Pancreas (tissue), 10 donors: ENCODE results near the gene FGF22. TPM values are rescaled to one million over a fixed set of nuclear protein-coding genes. Genes with fewer than 3 reads are reported as not detected.

Experiments used
- ATAC-seq, 4 donors: fragments of 200-7000 bp; cut with Tn5 transposase; one replicate each; pipeline versions ENCODE4 v1.8.0 to v1.9.1; 2020; ENCODE audit warnings: mild to moderate bottlenecking in 4 of 4, moderate library complexity in 4 of 4
- DNase-seq, 6 donors: peaks; one replicate each; pipeline ENCODE4 v3.0.0-alpha.2; 2020
- FAIRE-seq: peaks from 2 replicates; lab custom pipeline; 2012; peaks lifted over from hg19 to GRCh38; lab: Jason Lieb, UNC
- H3K27ac ChIP-seq, 4 donors: fragments of 200-600 bp; sonication (generic); 1 replicate in 3 of 4; 2 replicates in 1 of 4; pipeline versions ENCODE4 v1.5.0 to v1.8.0; 2020
- H3K27me3 ChIP-seq, 4 donors: fragments of 200-600 bp; one replicate each; pipeline ENCODE4 v1.8.0; 2021
- H3K36me3 ChIP-seq, 3 donors: fragments of 200-600 bp; sonication (generic) in 1 of 3; one replicate each; pipeline versions ENCODE4 v1.5.0 to v1.8.0; 2020 to 2021
- H3K4me1 ChIP-seq, 3 donors: fragments of 200-600 bp; one replicate each; pipeline ENCODE4 v1.8.0; 2021
- H3K4me3 ChIP-seq, 4 donors: fragments of 200-600 bp; sonication (generic) in 2 of 4; one replicate each; pipeline versions ENCODE4 v1.5.0 to v1.8.0; 2020 to 2021
- H3K9me3 ChIP-seq, 4 donors: fragments of 200-600 bp; one replicate each; pipeline ENCODE4 v1.8.0; 2021
- CTCF ChIP-seq, 4 donors: fragments of 200-600 bp; sonication (generic) in 3 of 4; IDR thresholded peaks; one replicate each; pipeline versions ENCODE4 v1.5.0 to v1.8.0; 2021; ENCODE audit warnings: antibody characterized with exemption in 4 of 4
- whole genome bisulfite sequencing, 2 donors: extraction: QIAGEN DNeasy Blood & Tissue Kit; methylation state at CpG; one replicate each; pipeline ENCODE4 v1.1.7; 2013; 5-methylcytosine and 5-hydroxymethylcytosine counted together
- intact Hi-C, 3 donors: fragments of 100-400 bp; cut with DNase I; formaldehyde crosslinking; loops; one replicate each; pipeline versions ENCODE4 v1.11.1 to v1.14.2; 2022
- polyA plus RNA-seq, 2 donors: library from polyadenylated mRNA; stranded (reverse); fragments of 200-250 nt; gene quantifications; one replicate each; pipeline ENCODE4 v1.2.3, GENCODE V29; 2013
- total RNA-seq, 6 donors: library from RNA; stranded (reverse); fragmentation: NEBNext Ultra II Directional in 4 of 6; extraction: Animal tissue kit (Norgen Biotek cat#: 25700) in 4 of 6; gene quantifications; one replicate each; pipeline versions ENCODE4 v1.2.1 to v1.2.4, GENCODE V29; 2021 to 2023
- donor health status: healthy with polysubstance abuse.
- donor health status: DM: no; HTN: no; CAD: no; lungs with moderate emphysema.
- donor health status: DM: no; HTN: no; CAD: no.
- donor health status: control.
- donor health status: control.
- donor health status: Bipolar disorder and iron deficiency.
- donor health status: DM: yes; HTN: yes; CAD: no.
- donor health status: DM: no; HTN: no; CAD: no.
- donor health status: DM: no; HTN: no; CAD: no.
- donor health status: DM: yes; HTN: yes; CAD: no.

The FGF22 gene
- total and polyA plus RNA-seq, 8 donors = 0.12 to 0.53 (median 0.24) TPM; not detected in 2

- intact Hi-C loops = no loop called here
- no peak overlapping the region for H3K27ac ChIP-seq
- H3K4me3 ChIP-seq = no peak overlapping the region
- no peaks in the 10 kb centered on the region for H3K9me3 ChIP-seq
- WGBS, 2 donors = 30 to 38% methylated on average over 21 to 33 of the region's 33 CpGs
- H3K27me3 ChIP-seq = no peaks in the 10 kb centered on the region
- ATAC-seq (peak in 3 of 4 donors; percentile 17 to 55 (median 40)), FAIRE-seq (no peak), DNase-seq (no peak)
- TF ChIP-seq CTCF (IDR thresholded peaks at IDR 0.05) = no peak
- peaks cover 2 to 22% (median 7%) of the 10 kb centered on the region in 3 donors for H3K36me3 ChIP-seq
- no peaks in the 10 kb centered on the region for H3K4me1 ChIP-seq
Observed at GRCh38 chr19:615619-616018, 24.1 kb upstream of the FGF22 start.

- ATAC-seq (no peak), DNase-seq (peak in 1 of 6 donors; percentile 49), FAIRE-seq (no peak)
- Histone ChIP-seq H3K4me3 (no peak overlapping the region), H3K27me3 (no peaks in the 10 kb centered on the region), H3K27ac (no peak overlapping the region), H3K4me1 (no peaks in the 10 kb centered on the region), H3K9me3 (no peaks in the 10 kb centered on the region), H3K36me3 (peaks cover 2 to 22% (median 7%) of the 10 kb centered on the region in 3 donors)
- 18 to 22% methylated on average over 23 to 94 of the region's 97 CpGs for WGBS, 2 donors
- intact Hi-C loops = no loop called here
- TF ChIP-seq CTCF (IDR thresholded peaks at IDR 0.05) = no peak
Observed at GRCh38 chr19:616062-616700, 23.5 kb upstream of the FGF22 start.

- peak in 1 of 4 donors; percentile 8 for ATAC-seq
- intact Hi-C loops = no loop called here
- 89 to 91% methylated on average over 51 to 58 of the region's 58 CpGs for WGBS, 2 donors
- peaks cover 2 to 22% (median 7%) of the 10 kb centered on the region in 3 donors for H3K36me3 ChIP-seq
- no peaks in the 10 kb centered on the region for H3K4me1 ChIP-seq
- H3K4me3 ChIP-seq = no peak overlapping the region
- H3K27ac ChIP-seq = no peak overlapping the region
- no peak for TF ChIP-seq CTCF (IDR thresholded peaks at IDR 0.05)
- H3K9me3 ChIP-seq = no peaks in the 10 kb centered on the region
- H3K27me3 ChIP-seq = no peaks in the 10 kb centered on the region
- no peak for FAIRE-seq
- peak in 1 of 6 donors; percentile 71 for DNase-seq
Observed at GRCh38 chr19:616747-617526, 22.7 kb upstream of the FGF22 start.

- TF ChIP-seq CTCF (IDR thresholded peaks at IDR 0.05) = no peak
- ATAC-seq (no peak), FAIRE-seq (no peak), DNase-seq (peak in 1 of 6 donors; percentile 50)
- no peak overlapping the region for H3K4me3 ChIP-seq
- H3K9me3 ChIP-seq = no peaks in the 10 kb centered on the region
- no peaks in the 10 kb centered on the region for H3K4me1 ChIP-seq
- peaks cover 2 to 22% (median 12%) of the 10 kb centered on the region in 3 donors for H3K36me3 ChIP-seq
- no peaks in the 10 kb centered on the region for H3K27me3 ChIP-seq
- WGBS, 2 donors = 93 to 95% methylated on average over 24 to 29 of the region's 29 CpGs
- H3K27ac ChIP-seq = no peak overlapping the region
- intact Hi-C loops = no loop called here
Observed at GRCh38 chr19:617551-618246, 22.0 kb upstream of the FGF22 start.
